B cell (primary cell): ENCODE results near the gene AQP12B. TPM values are rescaled to one million over a fixed set of nuclear protein-coding genes. Genes with fewer than 3 reads are reported as not detected.

Experiments
- ATAC-seq: fragments of 200-7000 bp; cut with Tn5 transposase; one replicate; pipeline ENCODE4 v1.10.0; 2021; ENCODE audit warnings: low read depth, mild to moderate bottlenecking, moderate number of reproducible peaks, moderate library complexity
- CTCF ChIA-PET: fragments of 350-600 bp; sonication (Branson Sonifier 250); formaldehyde crosslinking; loops from one replicate; lab custom pipeline; 2021; ENCODE audit warnings: antibody characterized with exemption, inconsistent platforms; lab: Charles Lee
- POLR2A ChIA-PET: fragments of 350-600 bp; sonication (Branson Sonifier 250); formaldehyde crosslinking; loops from one replicate; lab custom pipeline; 2021; ENCODE audit warnings: antibody characterized with exemption; lab: Charles Lee
- DNase-seq: peaks from one replicate; pipeline ENCODE4 v3.0.0; 2013
- H2AFZ ChIP-seq: 2 replicates; pipeline ENCODE4 v1.6.1; 2012; ENCODE audit warnings: mild to moderate bottlenecking, low read depth, low read length; ENCODE audit not compliant: insufficient read depth, poor library complexity, severe bottlenecking
- H3K27ac ChIP-seq, 2 donors: 1 replicate in 1 of 2; 2 replicates in 1 of 2; pipeline ENCODE4 v1.5.1; 2012 to 2013; ENCODE audit warnings: low read length in 2 of 2, mild to moderate bottlenecking in 2 of 2, moderate library complexity in 1 of 2
- H3K27me3 ChIP-seq, 4 experiments: fragments of 200-600 bp in 1 of 4; sonication (generic) in 1 of 4; replicated peaks in 1 of 4; 1 replicate in 2 of 4; 2 replicates in 2 of 4; pipeline versions ENCODE4 v1.6.1 to v1.7.0; 2013 to 2016; ENCODE audit warnings: low read length in 3 of 4, mild to moderate bottlenecking in 2 of 4, mixed read lengths in 1 of 4, moderate library complexity in 1 of 4; ENCODE audit not compliant: insufficient read depth in 4 of 4, control insufficient read depth in 3 of 4; ENCODE audit errors: control extremely low read depth in 1 of 4
- H3K36me3 ChIP-seq, 2 experiments: replicated peaks in 1 of 2; 1 replicate in 1 of 2; 2 replicates in 1 of 2; pipeline versions ENCODE4 v1.6.1 to v1.7.1; 2013; ENCODE audit warnings: low read length in 1 of 2; ENCODE audit not compliant: insufficient read depth in 2 of 2, control insufficient read depth in 1 of 2; ENCODE audit errors: control extremely low read depth in 1 of 2, extremely low read depth in 1 of 2
- H3K4me1 ChIP-seq, 2 donors: fragments of 200-600 bp in 1 of 2; sonication (generic) in 1 of 2; 1 replicate in 1 of 2; 2 replicates in 1 of 2; pipeline versions ENCODE4 v1.5.1 to v1.6.1; 2013 to 2017; ENCODE audit warnings: low read length in 2 of 2; ENCODE audit not compliant: control insufficient read depth in 2 of 2, insufficient read depth in 2 of 2
- H3K4me2 ChIP-seq: replicated peaks from 2 replicates; pipeline ENCODE3; 2012; ENCODE audit warnings: mild to moderate bottlenecking, low read depth, low read length; ENCODE audit not compliant: poor library complexity, severe bottlenecking
- H3K4me3 ChIP-seq, 5 experiments: fragments of 200-600 bp in 1 of 5; sonication (generic) in 1 of 5; 1 replicate in 3 of 5; 2 replicates in 2 of 5; pipeline versions ENCODE4 v1.5.1 to v1.7.0; 2011 to 2016; ENCODE audit warnings: low read length in 4 of 5, mild to moderate bottlenecking in 4 of 5, low read depth in 2 of 5, control low read depth in 1 of 5, moderate library complexity in 1 of 5; ENCODE audit not compliant: insufficient read depth in 1 of 5; ENCODE audit errors: control extremely low read depth in 1 of 5, extremely low read depth in 1 of 5
- H3K79me2 ChIP-seq: fragments of 200-600 bp; sonication (generic); one replicate; pipeline ENCODE4 v1.6.0; 2016; ENCODE audit warnings: low read length; ENCODE audit not compliant: control insufficient read depth, insufficient read depth
- H3K9ac ChIP-seq: fragments of 200-600 bp; sonication (generic); 2 replicates; pipeline ENCODE4 v1.6.1; 2017; ENCODE audit warnings: mild to moderate bottlenecking, low read length, moderate library complexity
- H3K9me3 ChIP-seq, 3 donors: one replicate each; pipeline versions ENCODE4 v1.6.1 to v1.7.1; 2013; ENCODE audit warnings: low read length in 2 of 3; ENCODE audit not compliant: control insufficient read depth in 2 of 3, insufficient read depth in 1 of 3; ENCODE audit errors: control extremely low read depth in 1 of 3
- H4K20me1 ChIP-seq: 2 replicates; pipeline ENCODE4 v1.6.0; 2012; ENCODE audit warnings: mild to moderate bottlenecking, low read length; ENCODE audit not compliant: insufficient read depth, control insufficient read depth, poor library complexity, severe bottlenecking
- H3K27ac Mint-ChIP-seq: one replicate; pipeline ENCODE4 v1.8.0; 2021; ENCODE audit warnings: mixed read lengths
- H3K27me3 Mint-ChIP-seq: one replicate; pipeline ENCODE4 v1.8.0; 2021; ENCODE audit warnings: mixed read lengths
- H3K4me1 Mint-ChIP-seq: one replicate; pipeline ENCODE4 v1.8.0; 2021; ENCODE audit warnings: mixed read lengths
- H3K4me3 Mint-ChIP-seq: one replicate; pipeline ENCODE4 v1.8.0; 2021; ENCODE audit warnings: mixed read lengths
- H3K9me3 Mint-ChIP-seq: one replicate; pipeline ENCODE4 v1.8.0; 2022; ENCODE audit warnings: mixed read lengths; ENCODE audit not compliant: insufficient read depth
- CTCF ChIP-seq: fragments of 200-600 bp; IDR thresholded peaks from one replicate; pipeline ENCODE4 v1.8.0; 2022; ENCODE audit warnings: antibody characterized with exemption, mild to moderate bottlenecking
- EZH2 ChIP-seq: IDR thresholded peaks from 2 replicates; pipeline ENCODE4 v1.6.1; 2012; ENCODE audit warnings: borderline replicate concordance, low read depth, mild to moderate bottlenecking, moderate library complexity, low read length; ENCODE audit not compliant: insufficient read depth, poor library complexity, severe bottlenecking
- WGBS: methylation state at CpG from one replicate; pipeline ENCODE4 v1.1.5; 2013; ENCODE audit warnings: missing lambda C conversion rate; ENCODE audit not compliant: insufficient coverage; 5-methylcytosine and 5-hydroxymethylcytosine counted together
- intact Hi-C: fragments of 100-400 bp; cut with micrococcal nuclease; formaldehyde crosslinking; loops from one replicate; pipeline ENCODE4 v1.10.0; 2022
- polyA plus RNA-seq: library from polyadenylated mRNA; depleted of rRNA; stranded (reverse); fragments of >200 nt; gene quantifications from 2 replicates; pipeline ENCODE4 v1.2.3, GENCODE V29; 2012
- total RNA-seq, 2 donors: library from RNA; stranded (reverse); fragments of 120-200 nt in 1 of 2; gene quantifications; 1 replicate in 1 of 2; 2 replicates in 1 of 2; pipeline versions ENCODE4 v1.2.3 to v1.2.4, GENCODE V29; 2013 to 2022

AQP12B gene
- total and polyA plus RNA-seq, 2 donors (not counting 1 experiment from before 2014, with no cell fraction given), result not detected

GRCh38 chr2:240723851-240724250 is 41.2 kb upstream of the AQP12B start:
- no peak overlapping the region for H2AFZ ChIP-seq
- Mint-ChIP-seq H3K9me3 (no peaks in the 10 kb centered on the region), H3K4me1 (no peaks in the 10 kb centered on the region), H3K27me3 (peaks cover 3% of the 10 kb centered on the region), H3K4me3 (no peak overlapping the region), H3K27ac (no peak overlapping the region)
- no peaks in the 10 kb centered on the region for H3K79me2 ChIP-seq
- no peak overlapping the region for H3K27ac ChIP-seq
- H3K4me1 ChIP-seq, result no peaks in the 10 kb centered on the region
- peaks cover 0 to 3% (median 0%) of the 10 kb centered on the region in 4 experiments for H3K27me3 ChIP-seq
- no peak overlapping the region for H3K9ac ChIP-seq
- intact Hi-C loops, result no loop called here
- TF ChIP-seq EZH2 (no peak), CTCF (no peak)
- no peaks in the 10 kb centered on the region for H3K9me3 ChIP-seq
- POLR2A ChIA-PET, result no interaction called here
- H4K20me1 ChIP-seq, result no peaks in the 10 kb centered on the region
- H3K4me2 ChIP-seq, result no peak overlapping the region
- ATAC-seq, result no peak
- CTCF ChIA-PET, result no interaction called here
- DNase-seq, result no peak
- H3K36me3 ChIP-seq, result no peaks in the 10 kb centered on the region
- WGBS, result 95% methylated on average over 8 of the region's 9 CpGs
- no peak overlapping the region for H3K4me3 ChIP-seq

- no peak overlapping the region for H3K4me2 ChIP-seq
- no peaks in the 10 kb centered on the region for H3K4me1 ChIP-seq
- Mint-ChIP-seq H3K27ac (no peak overlapping the region), H3K4me1 (no peaks in the 10 kb centered on the region), H3K9me3 (no peaks in the 10 kb centered on the region), H3K27me3 (peaks cover 3% of the 10 kb centered on the region), H3K4me3 (no peak overlapping the region)
- ChIA-PET CTCF (no interaction called here), POLR2A (no interaction called here)
- H3K9ac ChIP-seq, result no peak overlapping the region
- H4K20me1 ChIP-seq, result no peaks in the 10 kb centered on the region
- H3K36me3 ChIP-seq, result no peaks in the 10 kb centered on the region
- H3K4me3 ChIP-seq, result no peak overlapping the region
- peaks cover 0 to 4% (median 0%) of the 10 kb centered on the region in 3 donors for H3K9me3 ChIP-seq
- ATAC-seq (no peak), DNase-seq (no peak)
- H3K27ac ChIP-seq, result no peak overlapping the region
- TF ChIP-seq CTCF (no peak), EZH2 (no peak)
- intact Hi-C loops, result no loop called here
- no peak overlapping the region for H2AFZ ChIP-seq
- no peaks in the 10 kb centered on the region for H3K79me2 ChIP-seq
- H3K27me3 ChIP-seq, result peaks cover 0 to 3% (median 0%) of the 10 kb centered on the region in 4 experiments
- 93% methylated on average over 32 of the region's 32 CpGs for WGBS
Measured at GRCh38 chr2:240722796-240723735, 40.4 kb upstream of the AQP12B start.
